ENCODE results near the gene WASHC4.
"Not testable (repeated sequence)": the region's sequence is repeated elsewhere in the genome, so short reads cannot be mapped to it uniquely, and the experiment has no call there.

The WASHC4 gene

DNA sequence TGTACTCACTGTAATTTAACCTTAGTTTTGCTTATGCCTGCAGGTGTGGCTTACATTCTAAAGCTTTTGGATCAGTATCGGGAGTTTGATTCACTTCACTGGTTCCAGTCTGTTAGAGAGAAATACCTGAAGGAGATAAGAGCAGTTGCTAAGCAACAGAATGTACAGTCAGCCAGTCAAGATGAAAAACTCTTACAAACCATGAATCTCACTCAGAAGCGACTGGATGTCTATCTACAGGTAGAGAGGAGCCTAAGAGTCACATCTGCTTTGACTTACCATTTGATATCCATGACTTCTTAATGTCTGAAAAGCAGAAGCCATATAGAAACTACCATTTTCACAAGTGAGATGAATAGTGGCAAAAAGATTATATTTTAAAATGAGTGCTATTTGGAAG, 56.5 kb downstream of the WASHC4 start:
- DNase-seq (ENCODE audit: low spot score): no peak

DNA sequence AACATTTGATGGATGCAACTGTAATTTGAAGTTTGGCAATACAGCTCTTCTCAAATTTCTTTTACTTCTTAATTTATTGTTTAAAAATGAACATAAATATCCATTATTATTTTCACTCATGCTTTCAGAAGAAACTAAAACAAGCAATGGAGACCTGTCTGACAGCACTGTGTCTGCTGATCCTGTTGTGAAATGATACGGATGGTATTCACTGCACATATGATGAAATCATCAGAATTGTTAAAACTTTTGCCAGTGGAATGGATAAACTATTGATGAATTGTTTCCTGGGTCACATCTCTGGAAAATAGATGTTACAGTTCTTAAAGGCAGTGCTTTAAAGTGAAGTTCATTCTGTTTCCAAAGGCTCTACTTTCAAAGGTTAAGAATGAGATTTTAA, 59.2 kb downstream of the WASHC4 start:
- no peak for DNase-seq (ENCODE audit: low spot score)

DNA sequence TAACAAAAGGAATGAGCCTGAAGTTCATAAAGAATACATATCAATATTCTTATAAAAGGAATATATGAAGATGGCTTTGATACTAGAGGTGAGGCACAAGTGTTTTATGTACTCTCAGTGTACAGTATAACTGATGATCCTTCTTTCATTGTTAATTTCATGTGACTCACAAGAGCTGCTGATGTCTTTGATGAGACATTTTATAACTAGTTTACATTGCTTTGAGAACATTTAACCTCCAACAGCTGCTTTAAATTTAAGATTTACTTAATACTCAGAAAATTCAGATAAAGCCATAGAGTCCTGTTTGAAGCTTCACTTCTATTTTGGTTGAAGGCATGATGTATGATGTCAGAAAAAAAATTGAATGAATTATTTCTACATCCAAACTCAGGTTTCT, 59.8 kb downstream of the WASHC4 start:
- DNase-seq (ENCODE audit: low spot score): no peak

DNA sequence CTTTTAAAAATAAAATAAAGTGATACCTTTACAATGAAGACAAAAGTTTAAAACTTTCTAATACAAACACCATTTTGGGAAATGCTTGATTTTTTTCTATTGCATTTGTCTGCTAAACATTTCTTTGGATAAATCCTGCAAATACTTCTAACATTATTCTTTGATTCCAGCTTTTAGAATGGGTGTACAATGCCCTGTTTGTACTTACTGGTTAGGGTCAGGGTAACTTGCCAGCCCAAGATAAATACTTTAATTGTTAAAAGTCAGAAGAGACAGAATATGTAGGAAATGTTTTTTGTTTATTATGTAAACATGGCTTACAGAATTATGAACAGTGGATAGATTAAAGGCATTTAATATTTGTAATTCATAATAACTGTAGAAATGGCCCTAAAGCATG, 60.5 kb downstream of the WASHC4 start:
- no peak for DNase-seq (ENCODE audit: low spot score)

GRCh38 chr12:105170139-105170538, 62.6 kb downstream of the WASHC4 start:
- DNase-seq (ENCODE audit: low spot score): no peak

GRCh38 chr12:105171691-105172436, 64.3 kb downstream of the WASHC4 start:
- no peak for DNase-seq (ENCODE audit: low spot score)

DNA sequence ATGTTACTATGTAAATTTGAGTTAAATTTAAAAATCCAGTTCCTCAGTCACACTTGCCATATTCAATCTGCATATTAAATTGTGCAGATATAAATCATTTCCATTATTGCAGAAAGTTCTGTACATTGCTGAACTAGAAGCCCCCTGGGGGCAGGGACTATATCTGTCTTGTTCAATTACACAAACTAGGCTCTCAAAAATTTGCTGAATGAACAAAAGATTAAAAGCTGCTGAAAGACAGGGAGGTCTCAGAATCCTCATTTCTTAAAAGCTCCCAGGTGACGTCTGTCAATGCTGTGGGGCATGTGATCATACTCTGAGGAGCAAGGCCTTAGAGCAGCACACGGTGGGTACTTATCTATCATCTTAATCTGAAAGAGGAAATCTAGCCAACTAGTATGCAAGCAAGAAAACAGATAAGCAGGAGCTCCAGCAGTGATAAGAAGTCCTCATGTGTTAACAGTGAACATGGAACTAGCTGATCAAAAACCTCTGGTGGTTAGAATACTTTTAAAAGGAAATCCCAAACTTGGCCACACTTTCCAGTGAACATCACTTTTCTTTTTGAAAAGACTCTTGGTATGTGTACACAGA, 68.0 kb downstream of the WASHC4 start:
- DNase-seq (ENCODE audit: low spot score): no peak

DNA sequence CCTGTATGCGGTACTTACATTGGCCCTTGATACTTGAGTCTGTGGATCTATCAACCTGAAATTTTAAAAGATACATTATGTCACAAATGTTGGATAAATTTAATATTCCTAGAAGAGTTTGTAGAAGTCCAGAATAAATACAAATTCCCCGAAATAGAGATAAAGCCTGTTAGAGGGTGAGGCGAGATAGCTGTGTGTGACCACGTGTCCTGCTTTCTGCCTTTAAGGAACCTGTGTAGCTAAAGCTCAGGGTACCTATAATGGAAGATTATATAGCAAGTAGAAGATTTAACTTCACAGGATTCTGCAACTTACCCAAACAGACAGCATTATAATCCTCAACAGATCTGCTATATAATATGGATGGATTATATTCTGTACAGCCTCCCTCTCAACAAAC, 69.7 kb downstream of the WASHC4 start:
- DNase-seq (ENCODE audit: low spot score): no peak

DNA sequence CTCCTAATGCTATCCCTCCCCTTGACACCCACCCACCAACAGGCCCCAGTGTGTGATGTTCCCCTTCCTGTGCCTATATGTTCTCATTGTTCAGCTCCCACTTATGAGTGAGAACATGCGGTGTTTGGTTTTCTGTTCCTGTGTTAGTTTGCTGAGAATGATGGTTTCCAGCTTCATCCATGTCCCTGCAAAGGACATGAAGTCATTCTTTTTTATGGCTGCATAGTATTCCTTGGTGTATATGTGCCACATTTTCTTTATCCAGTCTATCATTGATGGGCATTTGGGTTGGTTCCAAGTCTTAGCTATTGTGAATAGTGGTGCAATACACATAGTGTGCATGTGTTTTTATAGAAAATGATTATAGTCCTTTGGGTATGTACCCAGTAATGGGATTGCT, 71.6 kb downstream of the WASHC4 start:
- not testable (repeated sequence) for DNase-seq (ENCODE audit: low spot score)

- DNase-seq (ENCODE audit: low spot score): not testable (repeated sequence)
These were observed 75.9 kb downstream of the WASHC4 start for GRCh38 chr12:105183406-105183805.

DNA sequence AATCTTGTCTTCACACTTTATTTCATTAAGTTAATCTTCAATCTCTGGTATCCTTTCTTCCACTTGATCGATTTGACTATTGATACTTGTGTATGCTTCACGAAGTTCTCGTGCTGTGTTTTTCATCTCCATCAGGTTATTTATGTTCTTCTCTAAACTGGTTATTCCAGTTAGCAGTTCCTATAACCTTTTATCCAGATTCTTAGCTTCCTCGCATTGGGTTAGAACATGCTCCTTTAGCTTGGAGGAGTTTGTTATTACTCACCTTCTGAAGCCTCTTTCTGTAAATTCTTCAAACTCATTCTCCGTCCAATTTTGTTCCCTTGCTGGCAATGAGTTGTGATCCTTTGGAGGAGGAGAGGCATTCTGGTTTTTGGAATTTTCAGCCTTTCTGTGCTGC, 76.4 kb downstream of the WASHC4 start:
- not testable (repeated sequence) for DNase-seq (ENCODE audit: low spot score)

DNA sequence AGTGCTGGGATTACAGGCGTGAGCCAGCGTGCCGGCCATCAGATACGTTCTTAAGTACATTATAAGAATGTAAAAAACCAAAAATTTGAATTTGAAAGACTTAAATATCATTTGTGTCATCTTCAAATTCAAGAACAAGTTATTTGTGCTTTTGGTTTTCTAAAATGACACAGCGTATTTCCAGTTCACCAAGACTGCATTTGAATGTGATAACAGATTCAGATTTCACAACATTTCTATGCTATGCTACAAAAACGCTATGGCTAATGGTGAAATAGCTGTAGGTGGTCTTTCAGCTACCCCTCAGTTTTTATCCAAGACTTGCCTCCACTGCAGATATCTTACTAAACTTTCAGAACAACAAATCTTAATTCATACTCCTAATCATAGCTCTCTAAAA, 81.8 kb downstream of the WASHC4 start:
- DNase-seq (ENCODE audit: low spot score): no peak

- no peak for DNase-seq (ENCODE audit: low spot score)
These were observed 83.0 kb downstream of the WASHC4 start for GRCh38 chr12:105190530-105190929.

DNA sequence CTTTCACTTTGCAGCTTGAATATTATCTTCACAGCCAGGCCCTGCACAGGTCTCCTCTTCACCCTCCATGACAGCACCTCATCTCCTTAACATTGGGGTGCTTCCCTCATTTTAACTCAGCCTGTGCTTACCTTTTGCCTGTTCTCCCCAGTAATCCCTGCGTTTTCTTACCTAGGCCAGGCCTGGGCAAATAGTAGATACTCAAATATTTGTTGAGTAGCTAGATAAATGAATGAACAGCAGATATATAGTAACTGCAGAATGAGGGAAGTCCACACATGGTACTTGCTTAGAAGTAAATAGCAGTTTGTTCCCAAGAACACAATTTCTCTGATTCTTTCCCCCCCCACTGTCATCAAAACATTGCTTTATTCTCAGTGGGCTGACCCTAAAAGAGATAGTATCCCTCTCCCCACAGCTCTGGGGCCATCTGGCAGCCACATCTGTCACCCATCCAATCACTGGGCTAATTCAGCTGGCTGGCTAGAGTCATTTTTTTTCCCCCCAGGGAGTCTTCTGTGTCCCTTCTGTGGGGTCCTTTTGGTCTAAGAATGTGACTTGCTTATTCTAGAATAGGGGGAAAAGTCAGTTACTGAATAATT, 85.2 kb downstream of the WASHC4 start:
- no peak for DNase-seq (ENCODE audit: low spot score)

- DNase-seq (ENCODE audit: low spot score): no peak
These were observed 87.4 kb downstream of the WASHC4 start for GRCh38 chr12:105194947-105195346.

DNA sequence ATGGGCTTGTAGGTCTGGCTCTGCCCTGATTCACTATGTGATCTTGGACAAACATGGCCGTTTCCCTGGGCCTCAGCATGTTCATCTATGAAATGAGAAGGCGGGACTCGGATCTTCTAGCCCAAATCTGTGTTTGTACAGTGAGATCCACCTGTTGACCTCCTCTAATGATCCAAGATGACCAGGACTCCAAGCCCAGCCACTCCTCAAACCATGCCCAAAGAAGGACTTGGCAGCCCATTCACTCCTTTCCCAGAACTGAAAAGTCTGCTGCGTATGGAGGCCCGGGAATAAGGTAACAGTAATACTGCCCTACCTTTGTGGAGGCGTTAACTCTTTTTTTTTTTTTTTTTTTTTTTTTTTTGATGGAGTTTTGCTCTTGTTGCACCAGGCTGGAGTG, 88.6 kb downstream of the WASHC4 start:
- no peak for DNase-seq (ENCODE audit: low spot score)

DNA sequence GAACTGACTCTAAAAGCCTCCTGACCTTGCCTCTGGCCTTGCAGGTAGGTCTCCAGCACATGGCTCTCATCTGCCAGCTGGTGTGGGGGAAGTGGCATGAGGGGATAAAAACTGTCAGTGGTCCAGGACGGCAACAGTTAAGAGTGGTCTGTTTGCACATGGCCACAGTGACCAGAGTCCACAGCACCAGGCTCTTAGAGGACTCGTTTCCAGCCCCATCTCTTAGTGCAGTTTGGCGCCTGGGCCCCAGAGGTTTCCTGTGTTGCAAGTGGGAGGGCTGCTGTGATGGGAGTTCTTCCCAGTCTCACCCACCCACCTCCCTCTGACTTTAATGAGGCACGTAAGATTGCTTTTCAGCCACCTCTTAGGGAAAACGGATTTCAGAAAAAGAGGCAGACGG, 91.4 kb downstream of the WASHC4 start:
- DNase-seq (ENCODE audit: low spot score): no peak

- no peak for DNase-seq (ENCODE audit: low spot score)
These were observed 92.9 kb downstream of the WASHC4 start for GRCh38 chr12:105200385-105200784.

GRCh38 chr12:105201299-105201698, 93.8 kb downstream of the WASHC4 start:
- DNase-seq (ENCODE audit: low spot score): no peak

DNA sequence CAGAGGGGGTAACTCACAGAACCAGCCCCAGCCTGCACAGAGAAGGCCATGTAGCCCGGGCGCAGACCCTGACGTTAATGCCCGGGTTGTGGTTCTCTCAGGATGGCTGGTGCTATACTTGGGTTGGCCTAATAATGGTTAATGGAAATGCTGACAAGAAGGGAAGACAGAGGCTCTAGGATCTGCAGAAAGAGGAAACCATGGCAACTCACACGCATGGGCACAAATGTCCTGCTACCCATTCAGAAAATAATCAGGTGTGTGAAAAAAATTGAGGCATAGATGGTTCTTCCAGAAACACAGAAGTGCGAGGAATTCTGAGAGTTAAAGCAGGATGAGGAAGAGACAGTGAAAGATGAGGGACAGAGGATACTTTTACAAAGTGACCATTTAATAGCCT, 94.7 kb downstream of the WASHC4 start:
- no peak for DNase-seq (ENCODE audit: low spot score)

DNA sequence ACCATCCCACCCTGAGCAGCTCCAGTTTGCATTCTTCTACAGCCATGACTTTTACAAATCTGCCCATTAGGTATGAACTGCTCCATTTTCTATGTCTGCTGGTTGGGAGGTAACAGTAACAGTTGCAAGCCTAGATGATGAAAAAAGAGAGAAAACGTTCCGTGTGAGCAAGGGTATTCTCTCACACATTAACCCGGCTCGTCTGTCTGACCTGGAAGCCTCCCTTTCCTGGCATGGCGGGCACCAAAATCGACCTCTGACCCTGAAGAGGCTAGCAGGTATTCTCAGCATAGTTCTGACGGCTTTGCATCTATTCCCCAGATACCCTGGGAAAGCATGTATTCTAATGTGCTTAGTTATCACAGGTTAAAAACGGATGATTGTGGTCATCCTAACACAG, 96.6 kb downstream of the WASHC4 start:
- no peak for DNase-seq (ENCODE audit: low spot score)

- no peak for DNase-seq (ENCODE audit: low spot score)
These were observed 97.4 kb downstream of the WASHC4 start for GRCh38 chr12:105204916-105205315.

- DNase-seq (ENCODE audit: low spot score): no peak
These were observed 98.0 kb downstream of the WASHC4 start for GRCh38 chr12:105205322-105206048.
